Esophagus squamous epithelium (tissue), 5 donors: ENCODE data around the gene RECQL. TPM values are rescaled to one million over a fixed set of nuclear protein-coding genes. Genes with fewer than 3 reads are reported as not detected.
A peak's percentile ranks its signal among the peaks of the same experiment; 100 is the strongest.
"Not testable (repeated sequence)": the region's sequence is repeated elsewhere in the genome, so short reads cannot be mapped to it uniquely, and the experiment has no call there.

Experiments
- DNase-seq: peaks from one replicate; lab custom pipeline; 2025; lab: John Stamatoyannopoulos, UW
- H3K27ac ChIP-seq, 4 donors: fragments of 200-600 bp; sonication (generic); one replicate each; pipeline ENCODE4 v1.5.1; 2016 to 2019; ENCODE audit warnings: mild to moderate bottlenecking in 1 of 4
- H3K27me3 ChIP-seq, 4 donors: fragments of 200-600 bp; sonication (generic); 1 replicate in 3 of 4; 2 replicates in 1 of 4; pipeline versions ENCODE4 v1.5.1 to v1.6.0; 2017 to 2021; ENCODE audit warnings: antibody characterized with exemption in 1 of 4
- H3K36me3 ChIP-seq, 3 donors: fragments of 200-600 bp; sonication (generic); one replicate each; pipeline ENCODE4 v1.5.1; 2016 to 2019
- H3K4me1 ChIP-seq, 3 donors: fragments of 200-600 bp; sonication (generic); one replicate each; pipeline ENCODE4 v1.5.1; 2017 to 2019
- H3K4me3 ChIP-seq, 4 donors: fragments of 200-600 bp; sonication (generic); 1 replicate in 3 of 4; 2 replicates in 1 of 4; pipeline ENCODE4 v1.5.1; 2016 to 2019; ENCODE audit warnings: mild to moderate bottlenecking in 2 of 4, moderate library complexity in 1 of 4
- H3K9me3 ChIP-seq, 3 donors: fragments of 200-600 bp; sonication (generic); one replicate each; pipeline ENCODE4 v1.5.1; 2016 to 2019
- POLR2A ChIP-seq, 4 donors: fragments of 450-650 bp; IDR thresholded peaks; one replicate each; pipeline ENCODE4 v1.6.1; 2017; ENCODE audit warnings: antibody characterized with exemption in 4 of 4, mild to moderate bottlenecking in 4 of 4, moderate library complexity in 3 of 4
- WGBS, 2 donors: methylation state at CpG; one replicate each; pipeline ENCODE4 v1.1.5; 2018; 5-methylcytosine and 5-hydroxymethylcytosine counted together
- intact Hi-C: fragments of 100-400 bp; cut with DNase I; formaldehyde crosslinking; loops from one replicate; pipeline ENCODE4 v1.15.0; 2022
- total RNA-seq, 4 donors: library from RNA; depleted of rRNA; stranded (reverse); fragments of >200 nt; gene quantifications; one replicate each; pipeline ENCODE4 v1.1.0, GENCODE V29; 2016
- TF ChIP-seq, protein P1 (sequence below), 6 experiments: fragments of 450-650 bp in 4 of 6; fragments of 200-600 bp in 2 of 6; sonication (generic) in 2 of 6; IDR thresholded peaks; one replicate each; pipeline ENCODE4 v1.5.1; 2016 to 2019; ENCODE audit warnings: antibody characterized with exemption in 6 of 6, mild to moderate bottlenecking in 4 of 6, moderate library complexity in 4 of 6
- donor health status: DM: yes; HTN: yes; CAD: no.

RECQL gene
- total RNA-seq, 4 donors from 2014 or later: 10.0 to 36.5 (median 25.6) TPM

DNA sequence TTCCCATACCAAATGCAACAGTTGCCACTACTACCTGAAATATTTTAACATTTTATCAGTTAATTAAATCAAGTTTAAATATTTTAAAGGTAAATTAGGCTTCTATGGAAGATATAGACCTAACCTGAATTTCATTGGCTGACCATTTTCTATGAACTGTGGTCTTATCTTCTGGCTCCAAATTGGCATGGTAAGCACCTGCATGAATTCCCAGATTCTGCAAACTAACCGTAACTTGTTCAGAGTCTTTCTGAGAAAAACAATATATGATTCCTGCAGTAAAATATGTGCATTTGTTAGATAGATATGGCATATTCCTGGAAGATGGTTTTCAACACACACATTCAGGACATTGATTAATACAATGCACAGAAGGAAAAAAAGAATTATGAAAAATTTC lies 25.9 kb downstream of the RECQL start:
- intact Hi-C loops: no loop called here
- peaks cover 0 to 97% (median 24%) of the 10 kb centered on the region in 3 donors for H3K36me3 ChIP-seq

DNA sequence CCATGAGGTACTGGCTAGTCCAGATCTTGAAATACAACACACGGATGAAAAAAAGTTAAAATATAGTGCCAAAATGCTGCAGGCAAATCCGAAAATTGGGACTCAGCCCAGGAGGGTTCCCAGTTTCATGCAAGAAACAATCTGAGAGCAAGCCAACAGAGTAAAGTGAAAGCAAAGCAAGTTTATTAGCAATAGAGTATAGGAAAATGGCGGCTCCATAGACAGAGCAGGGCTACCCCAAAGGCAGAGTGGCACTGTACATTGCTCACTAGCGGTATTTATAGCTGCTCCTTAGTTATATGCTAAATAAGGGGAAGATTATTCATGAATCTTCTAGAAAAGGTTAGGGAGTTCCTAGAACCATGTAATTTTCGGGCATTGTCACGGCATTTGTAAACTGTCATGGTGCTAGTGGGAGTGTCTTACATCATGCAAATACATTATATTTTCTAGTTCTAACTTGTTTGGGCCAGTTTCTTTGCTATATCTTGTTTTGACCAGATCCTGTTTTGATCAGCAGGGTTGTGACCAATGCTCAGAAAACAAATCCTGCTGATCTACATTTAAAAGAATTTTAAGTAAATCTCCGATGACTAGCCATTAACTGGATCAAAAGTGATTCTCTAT lies 29.1 kb downstream of the RECQL start:
- TF ChIP-seq, protein P1, sequence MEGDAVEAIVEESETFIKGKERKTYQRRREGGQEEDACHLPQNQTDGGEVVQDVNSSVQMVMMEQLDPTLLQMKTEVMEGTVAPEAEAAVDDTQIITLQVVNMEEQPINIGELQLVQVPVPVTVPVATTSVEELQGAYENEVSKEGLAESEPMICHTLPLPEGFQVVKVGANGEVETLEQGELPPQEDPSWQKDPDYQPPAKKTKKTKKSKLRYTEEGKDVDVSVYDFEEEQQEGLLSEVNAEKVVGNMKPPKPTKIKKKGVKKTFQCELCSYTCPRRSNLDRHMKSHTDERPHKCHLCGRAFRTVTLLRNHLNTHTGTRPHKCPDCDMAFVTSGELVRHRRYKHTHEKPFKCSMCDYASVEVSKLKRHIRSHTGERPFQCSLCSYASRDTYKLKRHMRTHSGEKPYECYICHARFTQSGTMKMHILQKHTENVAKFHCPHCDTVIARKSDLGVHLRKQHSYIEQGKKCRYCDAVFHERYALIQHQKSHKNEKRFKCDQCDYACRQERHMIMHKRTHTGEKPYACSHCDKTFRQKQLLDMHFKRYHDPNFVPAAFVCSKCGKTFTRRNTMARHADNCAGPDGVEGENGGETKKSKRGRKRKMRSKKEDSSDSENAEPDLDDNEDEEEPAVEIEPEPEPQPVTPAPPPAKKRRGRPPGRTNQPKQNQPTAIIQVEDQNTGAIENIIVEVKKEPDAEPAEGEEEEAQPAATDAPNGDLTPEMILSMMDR (IDR thresholded peaks at IDR 0.05): no peak
- Histone ChIP-seq H3K4me1 (no peaks in the 10 kb centered on the region), H3K27ac (peak overlapping the region; percentile 35 to 80 (median 57)), H3K4me3 (peak overlapping the region; percentile 10 to 37 (median 20)), H3K27me3 (no peaks in the 10 kb centered on the region), H3K9me3 (no peaks in the 10 kb centered on the region), H3K36me3 (peaks cover 0 to 91% (median 19%) of the 10 kb centered on the region in 3 donors)
- intact Hi-C loops: no loop called here
- 57 to 68% methylated on average over 7 of the region's 7 CpGs for WGBS, 2 donors
- no peak for DNase-seq

More for the DNA sequence above, 25.9 kb downstream of the RECQL start:
- Histone ChIP-seq H3K27ac (no peak overlapping the region), H3K4me1 (no peaks in the 10 kb centered on the region), H3K27me3 (no peaks in the 10 kb centered on the region), H3K9me3 (no peaks in the 10 kb centered on the region), H3K4me3 (no peak overlapping the region)
- DNase-seq: no peak
- TF ChIP-seq, protein P1 (IDR thresholded peaks at IDR 0.05): no peak
- TF ChIP-seq POLR2A (IDR thresholded peaks at IDR 0.05): no peak
- 95 to 100% methylated on average over 1 of the region's 1 CpG for WGBS, 2 donors

DNA sequence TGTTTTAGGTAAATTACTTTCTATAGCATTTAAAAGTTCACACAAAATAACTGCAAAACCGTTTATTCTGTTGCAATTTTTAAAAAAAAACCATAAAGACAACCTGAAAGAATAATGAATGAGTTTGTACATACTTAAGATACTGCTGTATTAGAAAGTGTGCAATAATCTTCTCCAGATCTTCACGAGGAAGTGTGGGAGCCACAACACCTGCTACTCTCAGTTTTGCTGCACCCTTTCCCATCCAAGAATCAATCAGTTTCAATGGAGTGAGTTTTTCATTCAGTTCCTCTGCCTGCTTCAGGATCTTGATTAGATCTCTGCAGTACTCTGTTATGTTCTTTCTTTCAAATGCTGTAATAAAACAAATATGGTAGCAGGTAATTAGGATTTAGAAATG lies 30.1 kb downstream of the RECQL start:
- TF ChIP-seq, protein P1 (IDR thresholded peaks at IDR 0.05): no peak
- TF ChIP-seq POLR2A (IDR thresholded peaks at IDR 0.05): no peak
- Histone ChIP-seq H3K27me3 (no peaks in the 10 kb centered on the region), H3K4me1 (no peaks in the 10 kb centered on the region), H3K27ac (peak overlapping the region in 1 of 4 donors; percentile 61), H3K9me3 (no peaks in the 10 kb centered on the region), H3K4me3 (no peak overlapping the region), H3K36me3 (peaks cover 0 to 92% (median 19%) of the 10 kb centered on the region in 3 donors)
- intact Hi-C loops: no loop called here
- no peak for DNase-seq
- 58 to 67% methylated on average over 2 of the region's 2 CpGs for WGBS, 2 donors

DNA sequence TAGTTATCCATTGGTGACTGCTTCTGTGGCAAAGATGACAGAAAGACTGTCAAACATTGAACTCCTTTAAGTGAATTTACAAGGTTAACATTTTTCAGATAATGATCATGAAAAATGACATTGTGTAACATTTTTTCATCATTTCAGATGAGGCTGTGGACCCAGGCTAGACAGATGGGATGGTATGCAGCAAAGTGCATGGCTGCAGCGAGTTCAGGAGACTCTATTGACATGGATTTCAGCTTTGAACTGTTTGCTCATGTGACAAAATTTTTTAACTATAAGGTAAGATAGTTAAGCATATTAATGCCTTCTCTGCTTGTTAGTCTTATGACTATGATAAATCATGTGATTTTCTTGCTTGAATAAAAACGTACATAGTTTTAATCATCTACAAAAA lies 34.1 kb downstream of the RECQL start:
- H3K27me3 ChIP-seq, intact Hi-C loops, DNase-seq, H3K4me1 ChIP-seq, H3K4me3 ChIP-seq, H3K9me3 ChIP-seq, H3K27ac ChIP-seq: not testable (repeated sequence)
- 68 to 78% methylated on average over 2 of the region's 2 CpGs for WGBS, 2 donors
- peaks cover 0 to 84% (median 3%) of the 10 kb centered on the region in 3 donors for H3K36me3 ChIP-seq

DNA sequence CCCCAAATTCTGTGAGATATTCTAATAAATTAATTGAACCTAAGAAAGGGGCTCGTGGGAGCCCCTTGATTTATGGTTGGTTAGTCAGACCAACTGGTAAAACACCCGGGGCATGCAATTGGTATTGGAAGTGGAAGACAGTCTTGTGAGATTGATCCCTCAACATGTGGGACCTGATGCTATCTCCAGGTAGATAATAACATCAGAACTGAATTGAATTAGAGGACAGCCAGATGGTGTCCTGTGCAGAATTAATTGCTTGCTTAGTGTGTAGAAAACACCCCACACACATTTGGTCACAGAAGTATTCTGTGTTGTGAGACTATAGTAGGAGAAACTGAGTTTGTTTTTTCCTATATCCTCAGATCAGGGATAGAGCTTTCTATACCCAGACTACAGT lies 42.0 kb downstream of the RECQL start:
- no peak for TF ChIP-seq POLR2A (IDR thresholded peaks at IDR 0.05)
- TF ChIP-seq, protein P1 (IDR thresholded peaks at IDR 0.05): no peak
- 81 to 90% methylated on average over 2 of the region's 2 CpGs for WGBS, 2 donors
- no peak for DNase-seq
- intact Hi-C loops: no loop called here
- no peaks in the 10 kb centered on the region for H3K27me3 ChIP-seq
- no peaks in the 10 kb centered on the region for H3K4me1 ChIP-seq
- H3K27ac ChIP-seq: no peak overlapping the region
- no peak overlapping the region for H3K4me3 ChIP-seq
- H3K9me3 ChIP-seq: no peaks in the 10 kb centered on the region
- peaks cover 0 to 100% (median 15%) of the 10 kb centered on the region in 3 donors for H3K36me3 ChIP-seq
